DOHH2 (cell line): ENCODE results near the gene MGLL.

Experiments
- CTCF ChIP-seq: fragments of 200-600 bp; sonication (generic); IDR thresholded peaks from one replicate; pipeline ENCODE4 v1.5.1; 2014; ENCODE audit warnings: antibody characterized with exemption, mild to moderate bottlenecking, low read depth, low read length; ENCODE audit not compliant: poor library complexity, severe bottlenecking
- EZH2phosphoT487 ChIP-seq: fragments of 200-600 bp; sonication (generic); IDR thresholded peaks from 2 replicates; pipeline ENCODE4 v1.6.1; 2017; ENCODE audit warnings: borderline replicate concordance, mild to moderate bottlenecking, antibody characterized with exemption, low read length, moderate library complexity, mixed read lengths

- TF ChIP-seq CTCF (no peak), EZH2phosphoT487 (no peak)
Observed at GRCh38 chr3:127785711-127786265, 36.5 kb downstream of the MGLL start.
